GM18508 (cell line): Measurements from ENCODE around the gene TBC1D9.

Source experiments
- ATAC-seq: cut with Tn5 transposase; IDR thresholded peaks from one replicate; pipeline ENCODE4 v1.9.1; 2021; ENCODE audit warnings: moderate number of reproducible peaks; ENCODE audit not compliant: insufficient read depth, unreplicated experiment

The TBC1D9 gene

DNA sequence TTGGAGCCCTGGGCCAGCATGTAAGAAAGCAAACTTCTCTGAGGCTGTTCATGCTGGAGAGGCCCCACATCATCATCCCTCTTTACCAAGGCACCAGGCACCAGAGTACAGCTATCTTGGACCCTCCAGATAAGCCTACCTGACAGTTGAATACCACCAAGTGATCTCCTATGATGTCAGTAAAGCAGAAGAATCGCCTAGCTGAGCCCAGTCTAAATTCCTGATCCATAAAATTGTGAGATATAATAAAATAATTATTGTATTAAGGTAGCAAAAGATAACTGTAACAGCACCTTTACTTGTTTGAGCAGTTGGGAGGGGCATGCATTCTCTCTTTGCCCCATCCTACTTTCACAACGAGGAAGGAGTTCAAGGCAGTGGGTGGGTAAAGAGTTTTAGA lies 184.6 kb downstream of the TBC1D9 start:
- ATAC-seq = no peak
